WTC11 (cell line): ENCODE measurements around the gene GIGYF2. TPM values are rescaled to one million over a fixed set of nuclear protein-coding genes. Genes with fewer than 3 reads are reported as not detected.

Experiments used
- ATAC-seq: fragments of 200-7000 bp; cut with Tn5 transposase; 2 replicates; pipeline ENCODE4 v1.10.0; 2021; ENCODE audit warnings: mild to moderate bottlenecking, moderate library complexity
- CTCF ChIA-PET: fragments of 300-600 bp; sonication (Branson Sonifier 250); formaldehyde crosslinking; loops from one replicate; lab custom pipeline; 2021; ENCODE audit warnings: antibody characterized with exemption; lab: Charles Lee
- POLR2A ChIA-PET: fragments of 350-600 bp; sonication (Branson Sonifier 250); formaldehyde crosslinking; loops from one replicate; lab custom pipeline; 2021; ENCODE audit warnings: antibody characterized with exemption; lab: Charles Lee
- DNase-seq: peaks from one replicate; pipeline ENCODE4 v3.0.0; 2021; ENCODE audit warnings: low spot score
- H3K27ac Mint-ChIP-seq: 2 replicates; pipeline ENCODE4 v1.8.0; 2021; ENCODE audit warnings: mixed read lengths
- H3K27me3 Mint-ChIP-seq: 2 replicates; pipeline ENCODE4 v1.8.0; 2021; ENCODE audit warnings: low read depth, mild to moderate bottlenecking, moderate library complexity, mixed read lengths
- H3K36me3 Mint-ChIP-seq: 2 replicates; pipeline ENCODE4 v1.8.0; 2021; ENCODE audit warnings: mixed read lengths
- H3K4me1 Mint-ChIP-seq: 2 replicates; pipeline ENCODE4 v1.8.0; 2022; ENCODE audit warnings: mixed read lengths
- H3K4me3 Mint-ChIP-seq: 2 replicates; pipeline ENCODE4 v1.8.0; 2021; ENCODE audit warnings: mild to moderate bottlenecking, moderate library complexity, mixed read lengths
- H3K9me3 Mint-ChIP-seq: 2 replicates; pipeline ENCODE4 v1.8.0; 2021; ENCODE audit warnings: mixed read lengths
- ETV6 ChIP-seq: sonication (generic); formaldehyde crosslinking; IDR thresholded peaks from 2 replicates; pipeline ENCODE4 v1.8.1; 2022; ENCODE audit warnings: mild to moderate bottlenecking, missing genetic modification reagents
- FOXK1 ChIP-seq: sonication (generic); formaldehyde crosslinking; IDR thresholded peaks from 2 replicates; pipeline ENCODE4 v1.8.0; 2022; ENCODE audit warnings: mild to moderate bottlenecking, moderate library complexity, missing genetic modification reagents
- JAZF1 ChIP-seq: fragments of 250-450 bp; sonication (Bioruptor Pico); IDR thresholded peaks from 2 replicates; pipeline ENCODE4 v1.9.0; 2021; ENCODE audit warnings: moderate library complexity, mild to moderate bottlenecking, inconsistent platforms
- JUN ChIP-seq: sonication (generic); formaldehyde crosslinking; IDR thresholded peaks from 2 replicates; pipeline ENCODE4 v1.8.0; 2023; ENCODE audit warnings: mild to moderate bottlenecking, missing genetic modification reagents
- MXD4 ChIP-seq: fragments of 250-450 bp; sonication (Bioruptor Pico); IDR thresholded peaks from 2 replicates; pipeline ENCODE4 v1.8.0; 2021; ENCODE audit warnings: mild to moderate bottlenecking, moderate library complexity, borderline replicate concordance
- NFE2L1 ChIP-seq: sonication (generic); formaldehyde crosslinking; IDR thresholded peaks from 2 replicates; pipeline ENCODE4 v1.8.1; 2023; ENCODE audit warnings: missing genetic modification reagents
- PRRX2 ChIP-seq: fragments of 250-450 bp; sonication (Bioruptor Pico); IDR thresholded peaks from 2 replicates; pipeline ENCODE4 v1.8.0; 2021; ENCODE audit warnings: mild to moderate bottlenecking
- TEAD4 ChIP-seq: sonication (generic); formaldehyde crosslinking; IDR thresholded peaks from 2 replicates; pipeline ENCODE4 v1.8.0; 2022; ENCODE audit warnings: mild to moderate bottlenecking, missing genetic modification reagents
- ZNF317 ChIP-seq: sonication (generic); formaldehyde crosslinking; IDR thresholded peaks from 2 replicates; pipeline ENCODE4 v1.8.1; 2023; ENCODE audit warnings: low read depth, mild to moderate bottlenecking, moderate library complexity, missing genetic modification reagents, borderline replicate concordance
- total RNA-seq: library from RNA; stranded (reverse); gene quantifications from 3 replicates; pipeline ENCODE4 v1.2.3, GENCODE V29; 2021
- TF ChIP-seq, protein P1 (sequence below): sonication (generic); formaldehyde crosslinking; IDR thresholded peaks from 2 replicates; pipeline ENCODE4 v1.8.1; 2022; ENCODE audit warnings: mild to moderate bottlenecking, missing genetic modification reagents, moderate library complexity, borderline replicate concordance
- TF ChIP-seq, protein P2 (sequence below): fragments of 250-450 bp; sonication (Bioruptor Pico); IDR thresholded peaks from 2 replicates; pipeline ENCODE4 v1.9.0; 2021; ENCODE audit warnings: moderate library complexity, mild to moderate bottlenecking, inconsistent platforms, borderline replicate concordance
- TF ChIP-seq, protein P3 (sequence below): sonication (generic); formaldehyde crosslinking; IDR thresholded peaks from 2 replicates; pipeline ENCODE4 v1.8.0; 2022; ENCODE audit warnings: mild to moderate bottlenecking, missing genetic modification reagents
- TF ChIP-seq, protein P4 (sequence below): sonication (generic); formaldehyde crosslinking; IDR thresholded peaks from 2 replicates; pipeline ENCODE4 v1.8.0; 2022; ENCODE audit warnings: missing genetic modification reagents
- TF ChIP-seq, protein P5 (sequence below): sonication (generic); formaldehyde crosslinking; IDR thresholded peaks from 2 replicates; pipeline ENCODE4 v1.8.0; 2022; ENCODE audit warnings: mild to moderate bottlenecking, missing genetic modification reagents
- TF ChIP-seq, protein P6 (sequence below): sonication (generic); formaldehyde crosslinking; IDR thresholded peaks from 2 replicates; pipeline ENCODE4 v1.8.1; 2022; ENCODE audit warnings: low read depth, mild to moderate bottlenecking, moderate library complexity, missing genetic modification reagents, borderline replicate concordance

GIGYF2 gene
- total RNA-seq, 1 experiment from 2014 or later, result 53.1 TPM

DNA sequence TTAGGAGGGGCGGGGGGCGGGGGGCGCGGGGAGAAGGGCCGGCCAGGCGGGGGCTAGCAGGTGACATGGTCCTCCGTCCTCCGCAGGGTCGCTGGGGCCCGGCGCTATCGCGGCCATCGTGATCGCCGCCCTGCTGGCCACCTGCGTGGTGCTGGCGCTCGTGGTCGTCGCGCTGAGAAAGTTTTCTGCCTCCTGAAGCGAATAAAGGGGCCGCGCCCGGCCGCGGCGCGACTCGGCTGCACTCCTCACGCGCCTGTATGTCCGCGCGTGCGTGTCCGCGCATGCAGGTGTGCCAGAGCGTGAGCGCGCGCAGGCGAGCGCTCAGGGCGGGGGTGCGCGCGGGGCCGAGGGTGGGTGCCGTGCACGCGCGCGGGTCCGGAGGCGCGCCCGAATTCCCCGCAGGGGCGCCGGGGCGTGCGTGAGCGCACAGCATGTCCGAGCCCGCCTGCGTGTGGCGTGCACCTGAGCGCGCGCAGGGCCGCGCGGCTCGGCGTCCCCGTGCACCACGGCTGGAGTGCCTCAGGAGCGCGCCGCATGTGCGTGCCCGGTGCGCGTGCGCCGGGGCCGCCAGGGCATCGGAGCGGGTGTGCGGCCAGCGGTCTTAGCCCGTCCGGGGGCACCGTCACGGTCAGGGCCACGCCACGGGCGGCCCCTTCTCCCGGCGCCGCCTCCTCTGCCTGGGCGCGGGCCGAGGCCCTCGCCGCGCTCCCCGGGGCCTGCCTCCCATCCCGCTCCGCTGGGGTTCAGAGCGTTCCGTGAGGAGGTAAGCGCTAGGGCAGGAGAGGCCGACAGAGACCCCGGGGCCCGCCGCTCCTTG is 179.2 kb downstream of the GIGYF2 start (continued):
- TF ChIP-seq, protein P1, sequence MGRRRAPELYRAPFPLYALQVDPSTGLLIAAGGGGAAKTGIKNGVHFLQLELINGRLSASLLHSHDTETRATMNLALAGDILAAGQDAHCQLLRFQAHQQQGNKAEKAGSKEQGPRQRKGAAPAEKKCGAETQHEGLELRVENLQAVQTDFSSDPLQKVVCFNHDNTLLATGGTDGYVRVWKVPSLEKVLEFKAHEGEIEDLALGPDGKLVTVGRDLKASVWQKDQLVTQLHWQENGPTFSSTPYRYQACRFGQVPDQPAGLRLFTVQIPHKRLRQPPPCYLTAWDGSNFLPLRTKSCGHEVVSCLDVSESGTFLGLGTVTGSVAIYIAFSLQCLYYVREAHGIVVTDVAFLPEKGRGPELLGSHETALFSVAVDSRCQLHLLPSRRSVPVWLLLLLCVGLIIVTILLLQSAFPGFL (CRISPR knock-in tag), result no peak
- no peak for TF ChIP-seq PRRX2 (CRISPR knock-in tag)
- TF ChIP-seq, protein P2, sequence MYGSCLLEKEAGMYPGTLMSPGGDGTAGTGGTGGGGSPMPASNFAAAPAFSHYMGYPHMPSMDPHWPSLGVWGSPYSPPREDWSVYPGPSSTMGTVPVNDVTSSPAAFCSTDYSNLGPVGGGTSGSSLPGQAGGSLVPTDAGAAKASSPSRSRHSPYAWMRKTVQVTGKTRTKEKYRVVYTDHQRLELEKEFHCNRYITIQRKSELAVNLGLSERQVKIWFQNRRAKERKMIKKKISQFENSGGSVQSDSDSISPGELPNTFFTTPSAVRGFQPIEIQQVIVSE (CRISPR knock-in tag), result no peak
- no peak for TF ChIP-seq NFE2L1 (CRISPR knock-in tag)
- TF ChIP-seq FOXK1 (CRISPR knock-in tag), result no peak
- no peak for TF ChIP-seq JAZF1 (CRISPR knock-in tag)
- no peak for TF ChIP-seq MXD4 (CRISPR knock-in tag)
- TF ChIP-seq JUN (CRISPR knock-in tag), result no peak

DNA sequence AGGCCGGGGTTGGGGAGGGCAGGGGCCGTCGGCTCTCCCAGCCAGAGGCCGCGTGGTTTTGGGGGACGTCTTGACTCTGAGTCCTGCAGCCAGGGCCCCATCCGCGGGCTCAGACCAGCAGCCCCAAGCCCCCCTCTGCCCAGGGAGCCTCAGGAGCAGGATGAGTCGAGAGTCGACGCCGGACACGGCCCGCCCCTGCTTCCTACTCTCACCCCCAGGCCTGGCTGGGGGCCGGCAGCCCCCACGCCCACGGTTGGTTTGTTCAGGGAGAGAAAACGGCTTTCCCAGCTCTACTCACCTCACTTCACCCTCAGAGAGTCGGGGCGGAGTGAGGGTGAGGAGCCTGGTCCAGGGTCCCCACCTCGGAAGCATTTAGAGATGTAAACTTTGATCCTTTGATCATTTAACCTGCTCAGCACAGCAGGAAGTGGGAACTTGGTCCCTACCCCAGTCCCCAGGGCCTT is 179.9 kb downstream of the GIGYF2 start:
- H3K4me1 Mint-ChIP-seq, result no peaks in the 10 kb centered on the region
- H3K4me3 Mint-ChIP-seq, result peak overlapping the region; percentile 56
- ChIA-PET POLR2A (no interaction called here), CTCF (no interaction called here)
- H3K9me3 Mint-ChIP-seq, result no peaks in the 10 kb centered on the region
- no peaks in the 10 kb centered on the region for H3K36me3 Mint-ChIP-seq
- H3K27me3 Mint-ChIP-seq, result peaks cover 28% of the 10 kb centered on the region
- no peak overlapping the region for H3K27ac Mint-ChIP-seq
- ATAC-seq (no peak), DNase-seq (peak; percentile 38)
- TF ChIP-seq, protein P3, sequence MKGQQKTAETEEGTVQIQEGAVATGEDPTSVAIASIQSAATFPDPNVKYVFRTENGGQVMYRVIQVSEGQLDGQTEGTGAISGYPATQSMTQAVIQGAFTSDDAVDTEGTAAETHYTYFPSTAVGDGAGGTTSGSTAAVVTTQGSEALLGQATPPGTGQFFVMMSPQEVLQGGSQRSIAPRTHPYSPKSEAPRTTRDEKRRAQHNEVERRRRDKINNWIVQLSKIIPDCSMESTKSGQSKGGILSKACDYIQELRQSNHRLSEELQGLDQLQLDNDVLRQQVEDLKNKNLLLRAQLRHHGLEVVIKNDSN (CRISPR knock-in tag), result no peak
- no peak for TF ChIP-seq NFE2L1 (CRISPR knock-in tag)
- TF ChIP-seq ETV6 (CRISPR knock-in tag), result no peak
- TF ChIP-seq, protein P4, sequence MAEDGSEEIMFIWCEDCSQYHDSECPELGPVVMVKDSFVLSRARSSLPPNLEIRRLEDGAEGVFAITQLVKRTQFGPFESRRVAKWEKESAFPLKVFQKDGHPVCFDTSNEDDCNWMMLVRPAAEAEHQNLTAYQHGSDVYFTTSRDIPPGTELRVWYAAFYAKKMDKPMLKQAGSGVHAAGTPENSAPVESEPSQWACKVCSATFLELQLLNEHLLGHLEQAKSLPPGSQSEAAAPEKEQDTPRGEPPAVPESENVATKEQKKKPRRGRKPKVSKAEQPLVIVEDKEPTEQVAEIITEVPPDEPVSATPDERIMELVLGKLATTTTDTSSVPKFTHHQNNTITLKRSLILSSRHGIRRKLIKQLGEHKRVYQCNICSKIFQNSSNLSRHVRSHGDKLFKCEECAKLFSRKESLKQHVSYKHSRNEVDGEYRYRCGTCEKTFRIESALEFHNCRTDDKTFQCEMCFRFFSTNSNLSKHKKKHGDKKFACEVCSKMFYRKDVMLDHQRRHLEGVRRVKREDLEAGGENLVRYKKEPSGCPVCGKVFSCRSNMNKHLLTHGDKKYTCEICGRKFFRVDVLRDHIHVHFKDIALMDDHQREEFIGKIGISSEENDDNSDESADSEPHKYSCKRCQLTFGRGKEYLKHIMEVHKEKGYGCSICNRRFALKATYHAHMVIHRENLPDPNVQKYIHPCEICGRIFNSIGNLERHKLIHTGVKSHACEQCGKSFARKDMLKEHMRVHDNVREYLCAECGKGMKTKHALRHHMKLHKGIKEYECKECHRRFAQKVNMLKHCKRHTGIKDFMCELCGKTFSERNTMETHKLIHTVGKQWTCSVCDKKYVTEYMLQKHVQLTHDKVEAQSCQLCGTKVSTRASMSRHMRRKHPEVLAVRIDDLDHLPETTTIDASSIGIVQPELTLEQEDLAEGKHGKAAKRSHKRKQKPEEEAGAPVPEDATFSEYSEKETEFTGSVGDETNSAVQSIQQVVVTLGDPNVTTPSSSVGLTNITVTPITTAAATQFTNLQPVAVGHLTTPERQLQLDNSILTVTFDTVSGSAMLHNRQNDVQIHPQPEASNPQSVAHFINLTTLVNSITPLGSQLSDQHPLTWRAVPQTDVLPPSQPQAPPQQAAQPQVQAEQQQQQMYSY (CRISPR knock-in tag), result no peak
- TF ChIP-seq, protein P5, sequence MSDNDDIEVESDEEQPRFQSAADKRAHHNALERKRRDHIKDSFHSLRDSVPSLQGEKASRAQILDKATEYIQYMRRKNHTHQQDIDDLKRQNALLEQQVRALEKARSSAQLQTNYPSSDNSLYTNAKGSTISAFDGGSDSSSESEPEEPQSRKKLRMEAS (CRISPR knock-in tag), result 0 out of 2 replicates have a peak, but pooled peaks have one; percentile 14
- no peak for TF ChIP-seq ZNF317
- TF ChIP-seq TEAD4 (CRISPR knock-in tag), result no peak
- TF ChIP-seq, protein P6, sequence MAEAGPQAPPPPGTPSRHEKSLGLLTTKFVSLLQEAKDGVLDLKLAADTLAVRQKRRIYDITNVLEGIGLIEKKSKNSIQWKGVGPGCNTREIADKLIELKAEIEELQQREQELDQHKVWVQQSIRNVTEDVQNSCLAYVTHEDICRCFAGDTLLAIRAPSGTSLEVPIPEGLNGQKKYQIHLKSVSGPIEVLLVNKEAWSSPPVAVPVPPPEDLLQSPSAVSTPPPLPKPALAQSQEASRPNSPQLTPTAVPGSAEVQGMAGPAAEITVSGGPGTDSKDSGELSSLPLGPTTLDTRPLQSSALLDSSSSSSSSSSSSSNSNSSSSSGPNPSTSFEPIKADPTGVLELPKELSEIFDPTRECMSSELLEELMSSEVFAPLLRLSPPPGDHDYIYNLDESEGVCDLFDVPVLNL (CRISPR knock-in tag), result no peak
